GM18526 (cell line): ENCODE results near the gene ADCK2.

Experiments used
- POLR2A ChIP-seq: IDR thresholded peaks from 3 replicates; pipeline ENCODE4 v1.6.1; 2011; ENCODE audit not compliant: insufficient read length; ENCODE audit errors: extremely low read depth

ADCK2 gene

GRCh38 chr7:140698477-140698876, 25.7 kb downstream of the ADCK2 start:
- no peak for TF ChIP-seq POLR2A

GRCh38 chr7:140702774-140703173, 30.0 kb downstream of the ADCK2 start:
- no peak for TF ChIP-seq POLR2A

- TF ChIP-seq POLR2A, result no peak
Observed at GRCh38 chr7:140704205-140704604, 31.5 kb downstream of the ADCK2 start.

- no peak for TF ChIP-seq POLR2A
Observed at GRCh38 chr7:140707132-140707531, 34.4 kb downstream of the ADCK2 start.

GRCh38 chr7:140714331-140715040, 41.7 kb downstream of the ADCK2 start:
- no peak for TF ChIP-seq POLR2A

GRCh38 chr7:140719721-140720120, 47.0 kb downstream of the ADCK2 start:
- no peak for TF ChIP-seq POLR2A

- TF ChIP-seq POLR2A, result no peak
Observed at GRCh38 chr7:140722254-140722653, 49.5 kb downstream of the ADCK2 start.

GRCh38 chr7:140723006-140723405, 50.3 kb downstream of the ADCK2 start:
- TF ChIP-seq POLR2A, result no peak

GRCh38 chr7:140723574-140723973, 50.8 kb downstream of the ADCK2 start:
- no peak for TF ChIP-seq POLR2A

GRCh38 chr7:140724706-140725105, 52.0 kb downstream of the ADCK2 start:
- TF ChIP-seq POLR2A, result no peak

GRCh38 chr7:140726281-140726680, 53.5 kb downstream of the ADCK2 start:
- no peak for TF ChIP-seq POLR2A

GRCh38 chr7:140732416-140732815, 59.7 kb downstream of the ADCK2 start:
- TF ChIP-seq POLR2A, result no peak

- TF ChIP-seq POLR2A, result no peak
Observed at GRCh38 chr7:140734096-140734495, 61.4 kb downstream of the ADCK2 start.

GRCh38 chr7:140734729-140735128, 62.0 kb downstream of the ADCK2 start:
- no peak for TF ChIP-seq POLR2A

GRCh38 chr7:140738280-140738679, 65.5 kb downstream of the ADCK2 start:
- TF ChIP-seq POLR2A, result no peak

- TF ChIP-seq POLR2A, result no peak
Observed at GRCh38 chr7:140744005-140744404, 71.3 kb downstream of the ADCK2 start.
